H1 (cell line): ENCODE results near the gene PAAF1. TPM values are rescaled to one million over a fixed set of nuclear protein-coding genes. Genes with fewer than 3 reads are reported as not detected.

ENCODE experiments used
- KDM5A ChIP-seq: fragments of 200-600 bp; IDR thresholded peaks from 2 replicates; pipeline ENCODE4 v1.7.1; 2012; ENCODE audit warnings: mild to moderate bottlenecking, low read length, inconsistent platforms, mixed read lengths
- polyA plus RNA-seq, 7 experiments: library from polyadenylated mRNA; depleted of rRNA in 3 of 7; stranded (reverse) in 5 of 7; unstranded in 2 of 7; fragments of >200 nt in 5 of 7; fragments of 200-250 nt in 2 of 7; gene quantifications; 1 replicate in 5 of 7; 2 replicates in 1 of 7; 4 replicates in 1 of 7; pipeline versions ENCODE4 v1.2.1 to v1.2.3, GENCODE V29; 2011 to 2013; ENCODE audit warnings: missing spikeins in 2 of 7, mixed read lengths in 2 of 7
- total RNA-seq: library from RNA; stranded (reverse); fragmentation: NEBNext Ultra II Directional; extraction: Animal tissue kit (Norgen Biotek cat#: 25700); gene quantifications from 2 replicates; pipeline ENCODE4 v1.2.1, GENCODE V29; 2021
- TF ChIP-seq, protein P1 (sequence below): fragments of 300-600 bp; sonication (generic); IDR thresholded peaks from 2 replicates; pipeline ENCODE4 v1.7.1; 2012; ENCODE audit warnings: low read length, moderate library complexity, mild to moderate bottlenecking, inconsistent platforms; ENCODE audit not compliant: insufficient replicate concordance

PAAF1 gene
- total and polyA plus RNA-seq, 2 of the 8 experiments (the other 6 are each of a cell fraction or from before 2014, with no cell fraction given), result 24.4 to 28.8 TPM

DNA sequence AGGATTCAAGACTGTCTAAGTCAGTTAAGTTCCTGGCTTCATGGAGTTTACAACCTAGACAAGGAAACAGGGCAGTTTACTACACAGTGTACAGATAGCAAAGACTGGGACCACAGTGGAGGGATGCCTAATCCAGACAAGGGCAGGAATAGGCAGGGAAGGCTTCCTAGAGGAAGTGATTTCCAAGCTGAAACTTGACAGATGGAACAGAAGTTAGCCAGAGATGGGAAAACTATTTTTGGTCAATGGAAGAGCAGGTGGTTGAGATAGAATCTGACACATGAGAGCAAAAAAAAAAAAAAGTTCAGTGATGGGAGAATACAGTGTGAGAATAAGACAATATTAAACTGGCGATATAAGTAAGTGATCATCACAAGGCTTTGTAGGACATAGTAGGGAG, 1.4 kb upstream of the PAAF1 start (continued):
- TF ChIP-seq, protein P1, sequence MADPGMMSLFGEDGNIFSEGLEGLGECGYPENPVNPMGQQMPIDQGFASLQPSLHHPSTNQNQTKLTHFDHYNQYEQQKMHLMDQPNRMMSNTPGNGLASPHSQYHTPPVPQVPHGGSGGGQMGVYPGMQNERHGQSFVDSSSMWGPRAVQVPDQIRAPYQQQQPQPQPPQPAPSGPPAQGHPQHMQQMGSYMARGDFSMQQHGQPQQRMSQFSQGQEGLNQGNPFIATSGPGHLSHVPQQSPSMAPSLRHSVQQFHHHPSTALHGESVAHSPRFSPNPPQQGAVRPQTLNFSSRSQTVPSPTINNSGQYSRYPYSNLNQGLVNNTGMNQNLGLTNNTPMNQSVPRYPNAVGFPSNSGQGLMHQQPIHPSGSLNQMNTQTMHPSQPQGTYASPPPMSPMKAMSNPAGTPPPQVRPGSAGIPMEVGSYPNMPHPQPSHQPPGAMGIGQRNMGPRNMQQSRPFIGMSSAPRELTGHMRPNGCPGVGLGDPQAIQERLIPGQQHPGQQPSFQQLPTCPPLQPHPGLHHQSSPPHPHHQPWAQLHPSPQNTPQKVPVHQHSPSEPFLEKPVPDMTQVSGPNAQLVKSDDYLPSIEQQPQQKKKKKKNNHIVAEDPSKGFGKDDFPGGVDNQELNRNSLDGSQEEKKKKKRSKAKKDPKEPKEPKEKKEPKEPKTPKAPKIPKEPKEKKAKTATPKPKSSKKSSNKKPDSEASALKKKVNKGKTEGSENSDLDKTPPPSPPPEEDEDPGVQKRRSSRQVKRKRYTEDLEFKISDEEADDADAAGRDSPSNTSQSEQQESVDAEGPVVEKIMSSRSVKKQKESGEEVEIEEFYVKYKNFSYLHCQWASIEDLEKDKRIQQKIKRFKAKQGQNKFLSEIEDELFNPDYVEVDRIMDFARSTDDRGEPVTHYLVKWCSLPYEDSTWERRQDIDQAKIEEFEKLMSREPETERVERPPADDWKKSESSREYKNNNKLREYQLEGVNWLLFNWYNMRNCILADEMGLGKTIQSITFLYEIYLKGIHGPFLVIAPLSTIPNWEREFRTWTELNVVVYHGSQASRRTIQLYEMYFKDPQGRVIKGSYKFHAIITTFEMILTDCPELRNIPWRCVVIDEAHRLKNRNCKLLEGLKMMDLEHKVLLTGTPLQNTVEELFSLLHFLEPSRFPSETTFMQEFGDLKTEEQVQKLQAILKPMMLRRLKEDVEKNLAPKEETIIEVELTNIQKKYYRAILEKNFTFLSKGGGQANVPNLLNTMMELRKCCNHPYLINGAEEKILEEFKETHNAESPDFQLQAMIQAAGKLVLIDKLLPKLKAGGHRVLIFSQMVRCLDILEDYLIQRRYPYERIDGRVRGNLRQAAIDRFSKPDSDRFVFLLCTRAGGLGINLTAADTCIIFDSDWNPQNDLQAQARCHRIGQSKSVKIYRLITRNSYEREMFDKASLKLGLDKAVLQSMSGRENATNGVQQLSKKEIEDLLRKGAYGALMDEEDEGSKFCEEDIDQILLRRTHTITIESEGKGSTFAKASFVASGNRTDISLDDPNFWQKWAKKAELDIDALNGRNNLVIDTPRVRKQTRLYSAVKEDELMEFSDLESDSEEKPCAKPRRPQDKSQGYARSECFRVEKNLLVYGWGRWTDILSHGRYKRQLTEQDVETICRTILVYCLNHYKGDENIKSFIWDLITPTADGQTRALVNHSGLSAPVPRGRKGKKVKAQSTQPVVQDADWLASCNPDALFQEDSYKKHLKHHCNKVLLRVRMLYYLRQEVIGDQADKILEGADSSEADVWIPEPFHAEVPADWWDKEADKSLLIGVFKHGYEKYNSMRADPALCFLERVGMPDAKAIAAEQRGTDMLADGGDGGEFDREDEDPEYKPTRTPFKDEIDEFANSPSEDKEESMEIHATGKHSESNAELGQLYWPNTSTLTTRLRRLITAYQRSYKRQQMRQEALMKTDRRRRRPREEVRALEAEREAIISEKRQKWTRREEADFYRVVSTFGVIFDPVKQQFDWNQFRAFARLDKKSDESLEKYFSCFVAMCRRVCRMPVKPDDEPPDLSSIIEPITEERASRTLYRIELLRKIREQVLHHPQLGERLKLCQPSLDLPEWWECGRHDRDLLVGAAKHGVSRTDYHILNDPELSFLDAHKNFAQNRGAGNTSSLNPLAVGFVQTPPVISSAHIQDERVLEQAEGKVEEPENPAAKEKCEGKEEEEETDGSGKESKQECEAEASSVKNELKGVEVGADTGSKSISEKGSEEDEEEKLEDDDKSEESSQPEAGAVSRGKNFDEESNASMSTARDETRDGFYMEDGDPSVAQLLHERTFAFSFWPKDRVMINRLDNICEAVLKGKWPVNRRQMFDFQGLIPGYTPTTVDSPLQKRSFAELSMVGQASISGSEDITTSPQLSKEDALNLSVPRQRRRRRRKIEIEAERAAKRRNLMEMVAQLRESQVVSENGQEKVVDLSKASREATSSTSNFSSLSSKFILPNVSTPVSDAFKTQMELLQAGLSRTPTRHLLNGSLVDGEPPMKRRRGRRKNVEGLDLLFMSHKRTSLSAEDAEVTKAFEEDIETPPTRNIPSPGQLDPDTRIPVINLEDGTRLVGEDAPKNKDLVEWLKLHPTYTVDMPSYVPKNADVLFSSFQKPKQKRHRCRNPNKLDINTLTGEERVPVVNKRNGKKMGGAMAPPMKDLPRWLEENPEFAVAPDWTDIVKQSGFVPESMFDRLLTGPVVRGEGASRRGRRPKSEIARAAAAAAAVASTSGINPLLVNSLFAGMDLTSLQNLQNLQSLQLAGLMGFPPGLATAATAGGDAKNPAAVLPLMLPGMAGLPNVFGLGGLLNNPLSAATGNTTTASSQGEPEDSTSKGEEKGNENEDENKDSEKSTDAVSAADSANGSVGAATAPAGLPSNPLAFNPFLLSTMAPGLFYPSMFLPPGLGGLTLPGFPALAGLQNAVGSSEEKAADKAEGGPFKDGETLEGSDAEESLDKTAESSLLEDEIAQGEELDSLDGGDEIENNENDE, result no peak
- no peak for TF ChIP-seq KDM5A
- TF ChIP-seq, all 59 proteins: peak for 0
